Ectodermal cell (in vitro differentiated cells): ENCODE data around the gene CPED1. TPM values are rescaled to one million over a fixed set of nuclear protein-coding genes. Genes with fewer than 3 reads are reported as not detected.

Source experiments
- H3K27ac ChIP-seq: 2 replicates; pipeline ENCODE4 v1.7.0; 2013; ENCODE audit warnings: mild to moderate bottlenecking, low read depth, low read length; ENCODE audit not compliant: insufficient read depth, poor library complexity, severe bottlenecking
- H3K27me3 ChIP-seq: 2 replicates; pipeline ENCODE4 v1.7.0; 2013; ENCODE audit warnings: mild to moderate bottlenecking, low read length; ENCODE audit not compliant: insufficient read depth, control insufficient read depth, poor library complexity, severe bottlenecking
- H3K36me3 ChIP-seq: one replicate; pipeline ENCODE4 v1.7.0; 2013; ENCODE audit warnings: low read length; ENCODE audit not compliant: control insufficient read depth, insufficient read depth
- H3K4me1 ChIP-seq: one replicate; pipeline ENCODE4 v1.7.0; 2013; ENCODE audit warnings: low read length; ENCODE audit not compliant: control insufficient read depth, insufficient read depth
- H3K4me3 ChIP-seq: 2 replicates; pipeline ENCODE4 v1.7.0; 2013; ENCODE audit warnings: low read depth, low read length, control low read depth; ENCODE audit not compliant: insufficient read depth
- H3K9me3 ChIP-seq: 2 replicates; pipeline ENCODE4 v1.7.0; 2013; ENCODE audit warnings: mild to moderate bottlenecking, low read length, moderate library complexity; ENCODE audit not compliant: control insufficient read depth
- WGBS, 2 experiments: methylation state at CpG; one replicate each; pipeline ENCODE4 v1.1.7; 2013; ENCODE audit warnings: missing lambda C conversion rate in 2 of 2; 5-methylcytosine and 5-hydroxymethylcytosine counted together
- polyA plus RNA-seq, 4 experiments: library from polyadenylated mRNA; stranded (reverse); fragments of 50-300 nt; gene quantifications; one replicate each; pipeline ENCODE4 v1.2.3, GENCODE V29; 2013

CPED1 gene
- 1.5 TPM for polyA plus RNA-seq (2013, experiment 1 of 4)
- 0.66 TPM for polyA plus RNA-seq (2013, experiment 2 of 4)
- polyA plus RNA-seq (2013, experiment 3 of 4) = 1.4 TPM
- polyA plus RNA-seq (2013, experiment 4 of 4) = 1.3 TPM

DNA sequence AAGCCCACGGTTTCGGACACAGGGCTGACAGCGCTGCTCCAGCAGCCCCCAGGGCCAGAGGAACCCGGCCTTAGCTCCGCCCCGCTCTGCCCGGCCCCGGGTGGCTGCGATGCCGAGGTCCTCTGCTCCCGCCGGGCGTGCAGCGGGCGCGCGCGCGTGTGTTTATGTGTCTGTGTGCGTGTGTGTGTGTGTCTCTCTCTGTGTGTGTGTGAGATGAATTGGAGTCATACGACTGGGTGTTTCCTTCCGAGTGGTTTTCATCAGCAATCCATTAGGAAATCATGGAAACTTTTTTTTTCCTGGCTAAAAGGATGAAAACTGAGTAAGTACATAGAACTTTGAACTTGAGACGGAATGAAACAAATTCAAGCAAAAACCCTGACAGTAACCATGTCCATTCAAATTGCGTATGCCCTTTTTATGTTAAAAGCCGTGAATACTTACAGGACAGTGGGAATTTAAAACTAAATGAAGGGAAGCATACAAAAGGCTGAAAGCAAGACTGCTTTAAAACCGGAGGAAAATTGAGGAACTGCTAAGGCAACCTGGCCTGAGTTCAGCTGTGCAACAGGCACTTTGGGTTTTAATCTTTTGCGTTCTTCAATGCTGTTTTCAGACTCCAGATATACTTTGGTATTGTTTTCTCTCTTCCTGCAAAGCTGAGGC lies at the start of gene CPED1:
Gene CPED1 (plus strand): TSS at position 121 of the 666 bp plus-strand sequence. CDS start 911 bp downstream, outside the sequence.
- H3K4me1 ChIP-seq = peaks cover 3% of the 10 kb centered on the region
- H3K27ac ChIP-seq = no peak within 1 kb of the TSS
- peak within 1 kb of the TSS; percentile 26 for H3K4me3 ChIP-seq
- WGBS, 2 experiments = 16 to 18% methylated on average over 27 of the region's 27 CpGs
- no peaks in the 10 kb centered on the region for H3K9me3 ChIP-seq
- no peaks in the 10 kb centered on the region for H3K36me3 ChIP-seq
- H3K27me3 ChIP-seq = peaks cover 24% of the 10 kb centered on the region

DNA sequence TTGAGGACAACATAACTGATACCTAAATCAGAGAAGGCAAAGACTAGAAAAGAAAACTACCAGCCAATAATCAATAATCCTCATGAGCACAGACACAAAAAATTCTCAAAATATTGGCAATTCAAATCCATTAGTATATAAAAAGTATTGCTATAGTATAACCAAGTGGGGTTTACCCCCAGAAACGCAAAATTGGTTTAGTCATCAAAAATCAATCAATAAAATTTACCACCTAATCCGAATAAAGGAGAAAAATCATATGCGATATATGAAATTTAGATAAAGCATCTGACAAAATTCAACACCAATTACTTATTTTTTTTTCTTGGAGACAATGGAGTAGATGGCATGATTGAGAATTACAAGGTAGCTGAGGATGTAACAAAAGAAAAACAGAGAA lies 49.2 kb upstream of the CPED1 start:
- Histone ChIP-seq H3K27ac (no peak overlapping the region), H3K27me3 (no peaks in the 10 kb centered on the region)
- no CpG with 5 or more reads among the region's 3 CpGs for WGBS, 2 experiments

DNA sequence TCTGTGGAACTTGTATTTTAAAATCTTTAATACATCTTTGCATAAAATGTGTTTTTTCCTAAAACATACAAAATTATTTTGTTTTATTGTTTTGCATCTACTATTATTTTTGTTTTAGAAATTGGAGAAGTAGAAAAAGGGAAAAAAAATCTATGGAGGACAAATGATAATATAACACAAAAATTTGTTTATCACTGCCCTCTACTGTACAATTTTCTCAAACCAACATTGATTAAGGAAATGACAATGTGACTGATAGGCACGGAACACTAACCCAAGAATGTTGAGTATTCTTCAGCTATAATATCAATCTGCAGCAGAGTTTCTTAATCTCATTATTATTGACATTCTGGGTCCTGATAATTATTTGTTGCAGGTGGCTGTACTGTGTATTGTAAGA lies 47.4 kb upstream of the CPED1 start:
- H3K4me1 ChIP-seq = no peaks in the 10 kb centered on the region
- H3K27me3 ChIP-seq = no peaks in the 10 kb centered on the region
- H3K36me3 ChIP-seq = no peaks in the 10 kb centered on the region
- no peak overlapping the region for H3K4me3 ChIP-seq
- no peak overlapping the region for H3K27ac ChIP-seq
- no peaks in the 10 kb centered on the region for H3K9me3 ChIP-seq
- 80% methylated on average over 1 of the region's 1 CpG; no CpG with 5 or more reads in 1 of the 2 experiments for WGBS, 2 experiments

More for the DNA sequence above, 49.2 kb upstream of the CPED1 start:
- Histone ChIP-seq H3K4me1 (no peaks in the 10 kb centered on the region), H3K36me3 (no peaks in the 10 kb centered on the region), H3K4me3 (no peak overlapping the region), H3K9me3 (no peaks in the 10 kb centered on the region)

DNA sequence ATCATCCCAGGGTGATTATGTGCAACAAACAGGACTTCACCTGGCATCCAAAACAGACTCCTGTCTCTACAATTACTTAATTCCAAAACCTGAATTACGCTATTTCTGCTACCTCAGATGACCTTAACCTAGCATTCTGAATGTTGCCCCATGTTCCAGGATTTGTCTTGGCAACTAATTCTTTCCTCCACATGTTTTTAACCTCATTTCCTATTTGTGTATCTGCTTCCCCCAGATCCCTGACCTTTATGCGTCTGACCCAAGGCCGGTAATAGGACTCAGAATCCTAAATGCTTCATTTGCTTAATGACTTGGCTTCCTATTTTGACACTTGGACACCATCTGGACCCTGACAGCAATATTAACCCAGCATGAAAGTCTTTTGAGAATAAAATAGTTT lies 46.7 kb upstream of the CPED1 start:
- WGBS, 2 experiments = 92 to 96% methylated on average over 3 of the region's 3 CpGs
- no peak overlapping the region for H3K4me3 ChIP-seq
- no peaks in the 10 kb centered on the region for H3K27me3 ChIP-seq
- no peaks in the 10 kb centered on the region for H3K4me1 ChIP-seq
- H3K36me3 ChIP-seq = no peaks in the 10 kb centered on the region
- H3K9me3 ChIP-seq = no peaks in the 10 kb centered on the region
- no peak overlapping the region for H3K27ac ChIP-seq

DNA sequence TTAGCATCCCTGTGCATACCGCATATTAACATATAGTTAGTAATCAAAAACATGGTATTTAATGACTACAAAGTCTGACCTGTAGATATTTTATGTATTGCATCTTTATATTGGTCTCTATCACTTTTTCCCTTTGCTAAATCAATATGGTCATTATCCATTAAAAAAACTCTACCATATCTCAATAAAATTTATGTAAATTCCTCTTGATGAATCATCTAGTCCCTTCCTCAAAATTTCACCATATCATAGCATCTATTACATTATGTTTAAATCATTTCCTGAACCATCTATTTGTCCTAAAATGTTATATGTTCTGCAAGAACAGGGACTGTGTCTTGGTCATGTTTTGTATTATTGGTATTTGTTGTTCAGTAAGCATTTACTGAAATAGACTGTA lies 45.6 kb upstream of the CPED1 start:
- Histone ChIP-seq H3K9me3 (no peaks in the 10 kb centered on the region), H3K4me3 (no peak overlapping the region), H3K4me1 (no peaks in the 10 kb centered on the region), H3K27ac (no peak overlapping the region), H3K27me3 (no peaks in the 10 kb centered on the region), H3K36me3 (no peaks in the 10 kb centered on the region)
- 80% methylated on average over 1 of the region's 1 CpG; no CpG with 5 or more reads in 1 of the 2 experiments for WGBS, 2 experiments

DNA sequence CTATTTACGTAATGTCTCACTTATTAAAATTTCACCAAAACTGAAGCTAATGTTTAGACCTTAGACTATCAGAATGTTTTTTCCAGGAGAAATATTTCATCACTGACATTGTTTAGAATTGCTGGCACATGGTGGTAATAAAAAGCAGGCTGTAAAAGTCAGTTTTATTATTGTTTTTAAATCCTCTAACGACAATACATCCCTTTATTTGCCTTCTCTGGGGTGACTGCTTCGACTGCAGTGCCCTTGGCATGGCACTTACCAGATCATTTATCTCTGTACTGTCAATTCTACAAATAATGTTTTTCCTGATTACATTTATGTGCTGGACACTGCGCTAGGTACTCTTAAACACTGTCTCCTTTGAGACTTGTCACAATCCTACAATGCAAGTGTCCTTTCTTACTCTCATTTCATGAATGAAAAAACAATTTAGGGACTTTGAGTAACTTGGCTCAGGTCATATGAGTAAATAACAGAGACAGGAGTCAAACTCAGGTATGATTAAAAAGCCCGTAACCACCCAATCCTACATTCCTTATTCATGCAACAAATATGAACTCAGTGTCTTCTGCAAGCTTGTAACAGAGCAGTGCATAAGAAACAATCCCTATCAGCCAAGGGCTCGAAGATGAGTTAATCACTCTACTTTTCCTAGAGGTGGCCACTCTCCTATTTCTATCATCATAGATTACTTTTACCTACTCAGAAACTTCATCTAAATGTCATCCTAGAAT lies 43.5 kb upstream of the CPED1 start:
- Histone ChIP-seq H3K27ac (no peak overlapping the region), H3K4me3 (no peak overlapping the region), H3K36me3 (no peaks in the 10 kb centered on the region), H3K4me1 (no peaks in the 10 kb centered on the region), H3K27me3 (no peaks in the 10 kb centered on the region), H3K9me3 (no peaks in the 10 kb centered on the region)
- WGBS, 2 experiments = 92 to 94% methylated on average over 6 of the region's 6 CpGs

DNA sequence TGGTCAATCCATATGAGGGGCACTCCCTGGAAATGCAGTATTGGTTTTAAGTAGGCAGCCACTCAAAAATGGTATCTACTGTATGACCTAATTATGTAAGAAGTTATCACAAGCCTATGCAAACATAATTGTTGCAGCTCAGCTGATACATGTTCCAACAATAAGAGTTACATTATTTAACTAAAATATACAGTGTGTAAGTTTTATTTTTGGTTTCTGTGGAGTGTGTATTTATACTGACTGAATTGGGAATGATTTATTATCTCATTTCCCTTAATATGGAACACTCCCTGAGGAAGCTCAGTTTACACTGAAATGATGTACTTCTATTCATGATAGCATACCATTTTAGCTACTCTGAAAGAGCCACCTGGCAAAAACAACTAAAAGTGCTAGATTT lies 40.5 kb upstream of the CPED1 start:
- Histone ChIP-seq H3K4me1 (peaks cover 3% of the 10 kb centered on the region), H3K27me3 (no peaks in the 10 kb centered on the region), H3K4me3 (no peak overlapping the region), H3K27ac (no peak overlapping the region), H3K36me3 (no peaks in the 10 kb centered on the region), H3K9me3 (no peaks in the 10 kb centered on the region)

DNA sequence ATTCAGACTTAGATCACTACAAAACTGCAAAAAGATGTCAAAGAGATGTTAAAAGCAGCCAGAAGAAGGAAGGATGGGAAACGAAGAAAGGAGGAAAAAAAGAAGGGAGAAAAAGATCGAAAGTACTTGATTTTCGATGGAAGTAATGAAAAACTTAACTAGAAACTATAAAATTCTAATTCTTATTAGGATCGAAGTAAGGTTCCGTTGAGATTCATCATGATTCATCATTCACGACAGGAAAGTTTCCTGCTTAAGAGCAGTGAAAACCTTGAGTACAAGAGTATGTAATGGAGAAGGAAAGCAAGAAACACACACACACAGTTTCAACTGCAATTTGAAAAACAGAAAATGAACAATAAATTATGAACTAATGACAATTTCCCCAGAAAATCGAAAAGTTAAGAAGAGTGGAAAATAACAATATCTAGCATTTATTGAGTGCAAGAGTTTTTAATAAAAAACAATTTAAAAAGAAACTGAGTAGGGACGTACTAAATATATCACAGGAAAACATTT lies 39.1 kb upstream of the CPED1 start:
- H3K4me3 ChIP-seq = peak overlapping the region; percentile 64
- WGBS, 2 experiments = 85% methylated on average over 6 of the region's 8 CpGs; no CpG with 5 or more reads in 1 of the 2 experiments
- H3K4me1 ChIP-seq = peaks cover 3% of the 10 kb centered on the region
- H3K36me3 ChIP-seq = peaks cover 8% of the 10 kb centered on the region
- H3K27ac ChIP-seq = no peak overlapping the region
- H3K9me3 ChIP-seq = no peaks in the 10 kb centered on the region
- H3K27me3 ChIP-seq = no peaks in the 10 kb centered on the region

DNA sequence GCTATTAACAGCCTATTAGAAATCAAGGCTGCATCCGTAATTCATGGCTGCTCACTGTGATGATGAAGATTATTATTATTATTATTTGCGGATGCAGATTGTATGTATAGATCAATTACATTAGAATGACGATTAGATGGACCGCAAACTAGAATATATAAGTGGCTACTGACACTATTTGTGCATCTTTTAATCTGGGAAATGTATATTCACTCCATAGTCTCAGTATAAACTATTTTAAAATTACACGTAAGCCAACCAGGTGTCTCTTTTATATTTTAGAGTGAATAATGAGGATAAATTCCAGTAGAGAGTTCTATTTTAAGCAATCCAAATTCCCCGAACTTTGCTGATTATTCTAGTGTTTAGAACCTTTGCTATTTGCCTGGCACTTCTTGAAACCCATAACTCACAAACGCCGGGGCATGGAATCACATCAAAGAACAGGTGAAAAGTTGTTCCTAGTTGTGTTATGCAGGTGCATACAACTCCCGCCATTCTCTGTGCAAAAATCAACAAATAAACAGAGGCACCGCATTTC lies 38.4 kb upstream of the CPED1 start:
- no peaks in the 10 kb centered on the region for H3K27me3 ChIP-seq
- H3K36me3 ChIP-seq = peaks cover 8% of the 10 kb centered on the region
- H3K27ac ChIP-seq = peak overlapping the region; percentile 30
- WGBS, 2 experiments = 6 to 28% methylated on average over 7 to 8 of the region's 10 CpGs
- no peaks in the 10 kb centered on the region for H3K9me3 ChIP-seq
- peak overlapping the region; percentile 64 for H3K4me3 ChIP-seq
- H3K4me1 ChIP-seq = peaks cover 3% of the 10 kb centered on the region
